Activated T-cell treated with anti-CD3 and anti-CD28 coated beads for 4 hours (primary cell): ENCODE data around the gene HLF.

ENCODE experiments used
- DNase-seq: peaks from one replicate; pipeline ENCODE4 v3.0.0-alpha.2; 2020

HLF gene

GRCh38 chr17:55275894-55276804, 11.4 kb downstream of the HLF start:
- DNase-seq: no peak

- no peak for DNase-seq
These were observed 13.6 kb downstream of the HLF start for GRCh38 chr17:55278173-55278961.

GRCh38 chr17:55279203-55279602, 14.4 kb downstream of the HLF start:
- DNase-seq: no peak

GRCh38 chr17:55279788-55280187, 15.0 kb downstream of the HLF start:
- DNase-seq: no peak

GRCh38 chr17:55280212-55280611, 15.5 kb downstream of the HLF start:
- DNase-seq: no peak

- no peak for DNase-seq
These were observed 17.1 kb downstream of the HLF start for GRCh38 chr17:55281649-55282378.

GRCh38 chr17:55282379-55282702, 17.6 kb downstream of the HLF start:
- DNase-seq: no peak

GRCh38 chr17:55282741-55283140, 18.0 kb downstream of the HLF start:
- no peak for DNase-seq

- no peak for DNase-seq
These were observed 18.7 kb downstream of the HLF start for GRCh38 chr17:55283256-55283965.

- no peak for DNase-seq
These were observed 19.5 kb downstream of the HLF start for GRCh38 chr17:55284001-55284884.

GRCh38 chr17:55284944-55285339, 20.2 kb downstream of the HLF start:
- no peak for DNase-seq

GRCh38 chr17:55285340-55286301, 20.9 kb downstream of the HLF start:
- DNase-seq: no peak

GRCh38 chr17:55286681-55287589, 22.2 kb downstream of the HLF start:
- DNase-seq: no peak

GRCh38 chr17:55288356-55289105, 23.8 kb downstream of the HLF start:
- DNase-seq: no peak

GRCh38 chr17:55289106-55289446, 24.3 kb downstream of the HLF start:
- DNase-seq: no peak

- no peak for DNase-seq
These were observed 25.2 kb downstream of the HLF start for GRCh38 chr17:55289978-55290377.

GRCh38 chr17:55290492-55291113, 25.8 kb downstream of the HLF start:
- DNase-seq: no peak

- no peak for DNase-seq
These were observed 26.4 kb downstream of the HLF start for GRCh38 chr17:55291114-55291507.
